Neural cell (in vitro differentiated cells): Measurements from ENCODE around the gene DNAH7. TPM values are rescaled to one million over a fixed set of nuclear protein-coding genes. Genes with fewer than 3 reads are reported as not detected.

Experiments
- H2AFZ ChIP-seq: fragments of 200-600, 300-800 bp; sonication (generic), shearing (Covaris generic); 2 replicates; pipeline ENCODE4 v1.6.0; 2014; ENCODE audit warnings: low read depth, mild to moderate bottlenecking, antibody characterized with exemption, low read length, moderate library complexity
- H3F3A ChIP-seq: fragments of 200-600 bp; shearing (Covaris generic); 2 replicates; pipeline ENCODE4 v1.6.1; 2016; ENCODE audit warnings: mild to moderate bottlenecking, moderate library complexity, mixed read lengths, antibody characterized with exemption, low read length; ENCODE audit not compliant: insufficient read depth, poor library complexity, severe bottlenecking
- H3K27ac ChIP-seq: fragments of 200-600, 300-800 bp; sonication (generic), shearing (Covaris generic); 2 replicates; pipeline ENCODE4 v1.5.1; 2014; ENCODE audit warnings: mild to moderate bottlenecking, low read length, moderate library complexity
- H3K27me3 ChIP-seq: fragments of 300-800, 200-600 bp; sonication (generic), shearing (Covaris generic); 2 replicates; pipeline ENCODE4 v1.6.0; 2014; ENCODE audit warnings: mild to moderate bottlenecking, low read depth, low read length, moderate library complexity; ENCODE audit not compliant: insufficient read depth
- H3K36me3 ChIP-seq: fragments of 300-800, 200-600 bp; sonication (generic), shearing (Covaris generic); 2 replicates; pipeline ENCODE4 v1.5.1; 2014; ENCODE audit warnings: mild to moderate bottlenecking, antibody characterized with exemption, low read length, moderate library complexity; ENCODE audit not compliant: insufficient read depth
- H3K4me2 ChIP-seq: fragments of 300-800, 200-600 bp; sonication (generic), shearing (Covaris generic); 2 replicates; pipeline ENCODE4 v1.6.0; 2014; ENCODE audit warnings: mild to moderate bottlenecking, low read length
- H3K4me3 ChIP-seq: fragments of 300-800, 200-600 bp; sonication (generic), shearing (Covaris generic); 2 replicates; pipeline ENCODE4 v1.5.1; 2014; ENCODE audit warnings: mild to moderate bottlenecking, low read length, moderate library complexity
- H3K79me2 ChIP-seq: fragments of 200-600 bp; shearing (Covaris generic); replicated peaks from 2 replicates; pipeline ENCODE4 v1.6.0; 2014; ENCODE audit warnings: mild to moderate bottlenecking, low read length, moderate library complexity; ENCODE audit not compliant: insufficient read depth
- H3K9ac ChIP-seq: fragments of 300-800, 200-600 bp; sonication (generic), shearing (Covaris generic); 2 replicates; pipeline ENCODE4 v1.6.1; 2016; ENCODE audit warnings: mild to moderate bottlenecking, low read length, mixed read lengths
- H3K9me2 ChIP-seq: fragments of 200-600 bp; shearing (Covaris generic); 2 replicates; pipeline ENCODE4 v1.6.1; 2016; ENCODE audit warnings: mild to moderate bottlenecking, low read length, mixed read lengths; ENCODE audit not compliant: insufficient read depth
- H3K9me3 ChIP-seq: fragments of 200-600, 300-800 bp; sonication (generic), shearing (Covaris generic); 2 replicates; pipeline ENCODE4 v1.6.1; 2016; ENCODE audit warnings: mild to moderate bottlenecking, mixed run types, low read length, moderate library complexity, mixed read lengths
- H4K20me1 ChIP-seq: fragments of 200-600 bp; shearing (Covaris generic); 2 replicates; pipeline ENCODE4 v1.6.1; 2016; ENCODE audit warnings: mild to moderate bottlenecking, mixed run types; ENCODE audit not compliant: insufficient read depth
- MXI1 ChIP-seq: fragments of 450-650 bp; conservative IDR thresholded peaks from 2 replicates; pipeline ENCODE4 v1.6.1; 2014; ENCODE audit warnings: antibody characterized with exemption, mild to moderate bottlenecking; ENCODE audit not compliant: poor library complexity, severe bottlenecking
- POLR2AphosphoS5 ChIP-seq: IDR thresholded peaks from 2 replicates; pipeline ENCODE4 v1.6.1; 2012
- RAD21 ChIP-seq: fragments of 450-650 bp; conservative IDR thresholded peaks from 2 replicates; pipeline ENCODE4 v1.6.1; 2014; ENCODE audit warnings: antibody characterized with exemption, mild to moderate bottlenecking, moderate library complexity
- REST ChIP-seq: IDR thresholded peaks from 2 replicates; pipeline ENCODE4 v1.6.1; 2012; ENCODE audit warnings: borderline replicate concordance
- TAF1 ChIP-seq: IDR thresholded peaks from 2 replicates; pipeline ENCODE4 v1.6.1; 2012; ENCODE audit warnings: low read depth
- polyA plus RNA-seq: library from polyadenylated mRNA; depleted of rRNA; stranded (reverse); fragments of >200 nt; gene quantifications from 2 replicates; pipeline ENCODE4 v1.2.3, GENCODE V29; 2014
- TF ChIP-seq, protein P1 (sequence below): fragments of 450-650 bp; IDR thresholded peaks from 2 replicates; pipeline ENCODE4 v1.5.1; 2014; ENCODE audit warnings: antibody characterized with exemption, mild to moderate bottlenecking, moderate library complexity; ENCODE audit not compliant: poor library complexity, severe bottlenecking

Gene DNAH7
- polyA plus RNA-seq, 1 donor from 2014 or later = 0.67 TPM

GRCh38 chr2:195709901-195710806 lies 358.5 kb downstream of the DNAH7 start:
- no peak overlapping the region for H3K4me3 ChIP-seq
- H2AFZ ChIP-seq = no peak overlapping the region
- no peak for TF ChIP-seq REST
- TF ChIP-seq MXI1 = no peak
- TF ChIP-seq, protein P1, sequence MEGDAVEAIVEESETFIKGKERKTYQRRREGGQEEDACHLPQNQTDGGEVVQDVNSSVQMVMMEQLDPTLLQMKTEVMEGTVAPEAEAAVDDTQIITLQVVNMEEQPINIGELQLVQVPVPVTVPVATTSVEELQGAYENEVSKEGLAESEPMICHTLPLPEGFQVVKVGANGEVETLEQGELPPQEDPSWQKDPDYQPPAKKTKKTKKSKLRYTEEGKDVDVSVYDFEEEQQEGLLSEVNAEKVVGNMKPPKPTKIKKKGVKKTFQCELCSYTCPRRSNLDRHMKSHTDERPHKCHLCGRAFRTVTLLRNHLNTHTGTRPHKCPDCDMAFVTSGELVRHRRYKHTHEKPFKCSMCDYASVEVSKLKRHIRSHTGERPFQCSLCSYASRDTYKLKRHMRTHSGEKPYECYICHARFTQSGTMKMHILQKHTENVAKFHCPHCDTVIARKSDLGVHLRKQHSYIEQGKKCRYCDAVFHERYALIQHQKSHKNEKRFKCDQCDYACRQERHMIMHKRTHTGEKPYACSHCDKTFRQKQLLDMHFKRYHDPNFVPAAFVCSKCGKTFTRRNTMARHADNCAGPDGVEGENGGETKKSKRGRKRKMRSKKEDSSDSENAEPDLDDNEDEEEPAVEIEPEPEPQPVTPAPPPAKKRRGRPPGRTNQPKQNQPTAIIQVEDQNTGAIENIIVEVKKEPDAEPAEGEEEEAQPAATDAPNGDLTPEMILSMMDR = no peak
- TF ChIP-seq POLR2AphosphoS5 = no peak
- TF ChIP-seq TAF1 = no peak
- TF ChIP-seq RAD21 = no peak
- H3K27me3 ChIP-seq = no peaks in the 10 kb centered on the region
- H3K9me3 ChIP-seq = no peaks in the 10 kb centered on the region
- peaks cover 13% of the 10 kb centered on the region for H3K36me3 ChIP-seq
- no peak overlapping the region for H3K4me2 ChIP-seq
- H3K9me2 ChIP-seq = no peaks in the 10 kb centered on the region
- H3K9ac ChIP-seq = no peak overlapping the region
- H3K79me2 ChIP-seq = no peaks in the 10 kb centered on the region
- H4K20me1 ChIP-seq = no peaks in the 10 kb centered on the region
- H3K27ac ChIP-seq = no peak overlapping the region
- H3F3A ChIP-seq = no peaks in the 10 kb centered on the region

DNA sequence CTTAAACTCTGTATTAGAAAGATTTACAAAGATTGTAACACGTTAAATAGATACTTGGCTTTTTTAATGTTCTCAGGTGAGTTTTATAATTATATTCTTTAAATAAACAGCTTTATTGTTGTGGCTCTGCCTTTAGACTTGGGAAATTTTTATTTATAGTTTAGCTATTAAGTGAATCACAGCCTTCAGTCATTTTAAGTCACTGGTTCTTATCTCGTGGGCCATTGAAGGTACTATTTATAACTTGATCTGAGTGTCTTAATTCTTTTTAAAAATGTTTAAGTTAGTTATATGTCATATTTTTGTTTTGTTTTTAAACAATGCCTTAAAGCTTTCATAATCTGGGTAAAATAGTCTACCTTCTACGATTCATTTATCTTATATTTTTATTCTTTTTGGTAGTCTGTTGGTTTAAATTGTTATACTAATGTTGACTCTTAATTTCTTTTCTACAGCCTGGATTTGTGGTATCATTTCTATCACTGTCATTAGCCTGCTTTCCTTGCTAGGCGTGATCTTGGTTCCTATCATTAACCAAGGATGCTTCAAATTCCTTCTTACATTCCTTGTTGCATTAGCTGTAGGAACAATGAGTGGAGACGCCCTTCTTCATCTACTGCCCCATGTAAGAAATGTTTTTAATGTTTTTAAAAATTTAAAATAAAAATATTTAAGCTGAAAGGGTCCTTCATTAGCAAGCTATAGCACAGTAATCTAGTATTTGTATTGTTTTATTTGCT lies 362.3 kb downstream of the DNAH7 start:
- peaks cover 7% of the 10 kb centered on the region for H3K79me2 ChIP-seq
- no peak overlapping the region for H3K4me2 ChIP-seq
- TF ChIP-seq, protein P1 = no peak
- H3K4me3 ChIP-seq = no peak overlapping the region
- no peak overlapping the region for H3K9ac ChIP-seq
- H4K20me1 ChIP-seq = no peaks in the 10 kb centered on the region
- no peaks in the 10 kb centered on the region for H3F3A ChIP-seq
- no peak overlapping the region for H2AFZ ChIP-seq
- no peak overlapping the region for H3K27ac ChIP-seq
- no peaks in the 10 kb centered on the region for H3K9me2 ChIP-seq
- no peaks in the 10 kb centered on the region for H3K9me3 ChIP-seq
- peaks cover 7% of the 10 kb centered on the region for H3K36me3 ChIP-seq
- no peaks in the 10 kb centered on the region for H3K27me3 ChIP-seq
